Stimulated activated naive CD4-positive, alpha-beta T cell (primary cell): ENCODE results near the gene PTPRB.

Source experiments
- DNase-seq, 6 experiments: peaks; one replicate each; lab custom pipeline; 2025; lab: John Stamatoyannopoulos, UW

PTPRB gene

DNA sequence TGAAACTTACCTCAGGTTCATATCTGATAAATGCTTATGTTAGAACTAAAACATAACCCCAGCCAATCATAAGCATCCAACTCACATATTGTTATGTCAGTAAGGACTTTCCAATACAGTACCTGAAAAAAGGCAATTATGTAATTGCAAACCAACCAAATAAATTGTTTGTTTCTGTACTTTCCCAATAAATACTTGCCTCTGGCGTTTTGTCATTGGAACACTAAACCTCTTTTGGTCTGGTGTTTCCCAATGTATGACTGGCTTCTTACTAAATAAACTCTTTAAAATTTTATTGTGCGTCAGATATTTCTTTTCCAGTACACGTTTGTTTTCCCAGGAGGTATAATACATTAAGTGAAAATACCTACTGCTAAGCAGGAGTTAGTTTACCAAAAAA is 6.7 kb upstream of the PTPRB start:
- DNase-seq: no peak

- no peak for DNase-seq
Observed at GRCh38 chr12:70641691-70642090, 4.5 kb upstream of the PTPRB start.

DNA sequence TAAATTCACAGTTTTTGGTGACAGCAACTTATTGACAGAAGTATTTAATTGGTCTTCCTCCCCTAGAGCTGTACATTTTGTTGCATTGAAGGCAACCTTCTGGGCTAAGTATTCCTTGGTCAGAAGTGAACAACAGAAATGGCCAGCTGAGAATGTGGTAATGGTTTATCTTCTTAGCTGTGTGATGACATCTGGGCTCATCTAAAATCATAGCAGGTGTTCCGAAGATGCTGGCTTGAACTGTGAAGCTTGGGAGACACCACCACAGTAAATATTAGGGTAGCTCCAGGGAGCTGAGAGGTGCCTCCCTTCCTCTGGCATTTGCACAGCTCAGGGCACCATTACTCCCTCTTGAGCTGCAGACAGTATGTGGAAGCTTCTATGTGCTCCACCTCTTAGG is 3.7 kb upstream of the PTPRB start:
- DNase-seq: no peak

GRCh38 chr12:70639535-70639934 is 2.3 kb upstream of the PTPRB start:
- no peak for DNase-seq

GRCh38 chr12:70638639-70639360 is 1.6 kb upstream of the PTPRB start:
- DNase-seq: no peak

DNA sequence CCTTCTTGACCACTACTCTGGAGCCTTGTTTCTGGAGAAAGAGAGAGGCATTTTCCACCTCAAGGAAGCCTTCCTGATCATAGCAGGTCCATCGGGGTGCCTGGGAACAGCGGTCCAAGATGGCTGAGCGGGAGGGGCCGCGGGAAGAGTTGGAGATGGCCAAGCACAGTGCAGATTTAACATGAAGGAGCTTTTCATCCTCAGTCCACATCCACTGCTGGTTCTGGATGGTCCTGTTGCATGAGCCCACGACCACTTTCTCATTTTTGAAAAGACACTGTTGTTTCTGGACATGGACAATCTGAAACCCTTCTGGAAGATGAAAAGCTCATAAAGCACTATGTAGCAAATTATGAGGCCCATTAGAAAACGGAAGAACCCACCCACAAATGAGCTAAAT is 1.5 kb downstream of the PTPRB start:
- no peak for DNase-seq

GRCh38 chr12:70628701-70629480 is 8.3 kb downstream of the PTPRB start:
- no peak for DNase-seq

DNA sequence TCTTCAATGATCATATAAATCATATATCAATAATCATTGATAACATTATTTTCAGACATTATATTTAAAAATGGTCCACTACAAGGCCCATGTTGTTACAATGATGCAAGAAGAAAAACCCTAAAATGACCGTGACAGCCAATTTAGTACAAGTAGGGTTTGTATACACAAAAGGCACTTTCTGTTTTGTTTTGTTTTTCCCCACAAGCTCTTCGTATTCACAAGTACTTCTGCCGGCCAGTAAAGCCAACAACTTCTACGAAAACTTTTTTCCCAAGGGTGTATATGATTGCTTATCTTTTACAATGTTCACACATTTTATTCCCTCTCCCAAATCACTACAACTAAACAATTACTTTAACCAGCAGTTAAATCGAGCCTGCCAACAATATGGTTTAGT is 9.6 kb downstream of the PTPRB start:
- no peak for DNase-seq

DNA sequence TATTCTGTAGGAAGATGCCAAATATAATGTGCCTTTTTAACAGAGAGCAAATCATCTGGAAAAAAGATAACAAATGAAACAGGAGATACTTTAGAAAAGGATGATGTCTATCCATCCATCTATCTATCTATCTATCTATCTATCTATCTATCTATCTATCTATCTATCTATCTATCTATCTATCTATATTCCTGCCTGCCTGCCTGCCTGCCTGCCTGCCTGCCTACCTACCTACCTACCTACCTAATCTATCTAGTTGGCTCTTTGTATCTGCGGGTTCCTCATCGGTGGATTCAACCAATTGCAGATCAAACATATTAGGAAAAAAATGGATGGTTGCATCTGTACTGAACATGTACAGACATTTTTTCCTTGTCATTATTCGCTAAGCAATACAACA is 11.0 kb downstream of the PTPRB start:
- DNase-seq: no peak

DNA sequence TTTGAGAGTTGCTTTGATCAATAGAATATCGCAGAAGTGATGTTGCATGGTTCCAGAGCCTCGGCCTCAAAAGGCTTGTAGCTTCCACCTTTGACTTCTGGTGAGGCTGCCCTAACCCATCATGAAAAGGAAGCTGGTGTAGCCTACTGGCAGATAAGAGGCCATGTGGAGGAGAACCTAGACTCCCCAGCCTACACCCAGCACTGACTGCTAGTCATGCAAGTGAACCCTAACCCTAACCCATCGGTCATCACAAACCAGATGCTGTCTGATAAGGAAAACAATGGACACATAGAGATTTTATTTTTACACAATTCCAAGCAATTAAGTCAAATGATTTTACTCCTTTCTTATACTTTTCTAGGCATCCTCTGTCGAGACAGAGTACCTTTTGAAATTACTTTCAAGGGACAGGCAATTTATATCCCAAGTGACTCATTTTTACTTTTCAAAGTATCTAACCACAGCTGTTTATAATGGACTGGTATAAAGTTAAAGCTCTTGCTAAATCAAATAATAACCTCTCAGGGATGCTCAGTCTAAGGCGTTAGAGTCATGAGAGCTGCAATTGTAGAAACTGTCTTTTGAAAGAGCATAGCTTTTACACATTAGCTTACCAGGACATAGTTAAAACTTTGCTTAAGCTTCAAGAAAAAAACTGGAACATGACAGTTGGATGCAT is 17.6 kb downstream of the PTPRB start:
- no peak for DNase-seq

- no peak for DNase-seq
Observed at GRCh38 chr12:70618371-70618770, 18.9 kb downstream of the PTPRB start.

GRCh38 chr12:70617450-70617849 is 19.8 kb downstream of the PTPRB start:
- no peak for DNase-seq

GRCh38 chr12:70615174-70615866 is 21.9 kb downstream of the PTPRB start:
- DNase-seq: no peak

DNA sequence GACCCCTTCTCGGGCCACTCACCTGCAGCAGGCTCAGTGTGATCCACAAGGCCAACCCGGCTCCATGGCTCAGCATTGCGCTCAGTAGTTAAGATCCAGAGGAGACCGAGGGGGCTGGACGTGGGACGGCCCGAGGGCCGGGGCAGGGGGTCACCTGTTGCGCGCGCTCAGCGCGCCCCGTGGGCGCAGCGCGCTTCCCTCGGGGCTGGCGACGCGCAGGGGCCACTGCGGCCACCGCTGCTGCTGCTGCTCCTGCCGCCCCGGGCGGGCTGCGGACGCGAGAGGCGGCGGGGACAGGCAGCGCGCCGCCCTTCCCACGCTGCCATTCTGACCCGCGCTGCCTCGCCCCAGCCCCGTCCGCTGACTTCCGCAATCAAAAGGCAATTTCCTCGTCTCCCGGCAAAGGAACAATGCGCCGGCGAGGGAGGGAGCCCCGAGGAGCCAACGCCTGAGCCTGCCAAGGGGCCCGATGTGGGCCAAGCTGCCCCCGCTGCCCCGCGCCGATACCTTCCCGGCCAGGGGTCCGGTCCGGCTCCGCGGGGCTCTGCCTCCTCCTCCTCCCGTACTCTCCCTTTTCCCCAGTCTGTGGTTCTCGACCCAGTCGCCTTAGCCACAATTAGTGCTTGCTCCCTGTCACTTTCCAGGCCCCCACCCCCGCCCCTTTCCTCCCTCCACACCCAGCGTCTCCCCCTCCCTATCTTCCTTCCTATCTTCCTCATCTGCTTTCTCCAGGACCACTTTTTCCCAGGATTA is 27.3 kb downstream of the PTPRB start:
- DNase-seq: no peak

- DNase-seq: no peak
Observed at GRCh38 chr12:70609203-70609602, 28.0 kb downstream of the PTPRB start.

DNA sequence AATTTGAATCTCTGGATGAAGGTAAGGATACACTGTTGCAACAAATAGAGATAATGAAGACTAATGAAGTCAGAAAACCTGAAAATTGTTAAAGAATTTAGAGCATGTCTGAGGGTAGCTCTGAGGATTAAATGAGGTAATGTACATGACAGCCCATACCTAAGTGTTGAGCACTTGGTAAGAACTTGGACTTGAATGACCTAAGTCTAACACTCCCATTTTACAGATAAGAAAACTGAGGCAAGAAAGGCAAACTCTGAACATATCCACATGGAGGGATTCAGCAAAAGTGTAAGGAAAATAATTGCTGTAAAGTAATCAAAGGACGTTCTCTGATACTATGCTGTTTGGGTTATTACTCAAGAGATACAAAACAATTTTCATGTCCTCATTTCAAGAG is 29.0 kb downstream of the PTPRB start:
- DNase-seq: no peak

- DNase-seq: no peak
Observed at GRCh38 chr12:70607107-70607506, 30.1 kb downstream of the PTPRB start.

- DNase-seq: no peak
Observed at GRCh38 chr12:70605976-70606375, 31.3 kb downstream of the PTPRB start.

- no peak for DNase-seq
Observed at GRCh38 chr12:70604662-70605061, 32.6 kb downstream of the PTPRB start.

DNA sequence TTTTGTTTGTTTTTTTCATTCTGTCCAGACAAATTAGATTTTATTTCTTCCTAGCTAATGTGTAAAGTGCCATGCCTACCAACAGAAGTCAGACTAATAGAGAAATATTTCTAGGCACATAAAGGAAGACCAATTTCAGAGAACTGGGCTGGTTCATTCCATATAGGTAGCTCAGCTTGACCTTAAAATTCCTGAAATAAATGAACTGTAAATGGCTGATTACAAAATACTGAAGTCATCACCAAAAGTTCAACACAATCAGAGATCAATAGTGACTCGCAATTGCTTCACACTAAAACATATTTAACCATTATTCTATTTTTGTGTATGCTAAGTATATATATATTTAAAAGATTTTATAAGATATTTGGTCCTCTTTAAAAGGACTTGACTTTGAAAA is 34.2 kb downstream of the PTPRB start:
- DNase-seq: no peak

- DNase-seq: no peak
Observed at GRCh38 chr12:70598467-70599193, 38.6 kb downstream of the PTPRB start.
